Liver (tissue), 9 donors: ENCODE data around the gene LTBP2. TPM values are rescaled to one million over a fixed set of nuclear protein-coding genes. Genes with fewer than 3 reads are reported as not detected.

Source experiments
- DNase-seq: peaks from one replicate; pipeline ENCODE4 v3.0.0-alpha.2; 2017; ENCODE audit warnings: low spot score
- H3K27ac ChIP-seq, 2 donors: one replicate each; pipeline ENCODE4 v1.7.0; 2013; ENCODE audit warnings: inconsistent platforms in 2 of 2, low read length in 2 of 2, control low read depth in 1 of 2, low read depth in 1 of 2, mild to moderate bottlenecking in 1 of 2
- H3K27me3 ChIP-seq, 4 donors: one replicate each; pipeline versions ENCODE4 v1.6.1 to v1.7.0; 2013; ENCODE audit warnings: low read length in 3 of 4, inconsistent platforms in 1 of 4, mild to moderate bottlenecking in 1 of 4, moderate library complexity in 1 of 4; ENCODE audit not compliant: control insufficient read depth in 4 of 4, insufficient read depth in 4 of 4
- H3K36me3 ChIP-seq, 4 donors: one replicate each; pipeline versions ENCODE4 v1.6.1 to v1.7.0; 2013; ENCODE audit warnings: low read length in 3 of 4, mild to moderate bottlenecking in 3 of 4, low read depth in 1 of 4, moderate library complexity in 1 of 4; ENCODE audit not compliant: control insufficient read depth in 4 of 4, insufficient read depth in 3 of 4
- H3K4me1 ChIP-seq, 4 donors: one replicate each; pipeline versions ENCODE4 v1.6.1 to v1.7.0; 2013; ENCODE audit warnings: low read length in 3 of 4, mild to moderate bottlenecking in 3 of 4, moderate library complexity in 1 of 4; ENCODE audit not compliant: control insufficient read depth in 4 of 4, insufficient read depth in 4 of 4
- H3K4me3 ChIP-seq, 3 donors: one replicate each; pipeline versions ENCODE4 v1.6.1 to v1.7.0; 2013; ENCODE audit warnings: low read length in 3 of 3, control low read depth in 1 of 3, low read depth in 1 of 3, mild to moderate bottlenecking in 1 of 3
- H3K9ac ChIP-seq, 2 donors: one replicate each; pipeline ENCODE4 v1.7.0; 2013; ENCODE audit warnings: low read length in 2 of 2, mild to moderate bottlenecking in 2 of 2, moderate library complexity in 2 of 2, control low read depth in 1 of 2, low read depth in 1 of 2
- H3K9me3 ChIP-seq, 4 donors: one replicate each; pipeline versions ENCODE4 v1.6.1 to v1.7.0; 2013; ENCODE audit warnings: low read length in 3 of 4; ENCODE audit not compliant: control insufficient read depth in 4 of 4
- FOXA2 ChIP-seq: IDR thresholded peaks from 2 replicates; pipeline ENCODE4 v1.6.1; 2016; ENCODE audit warnings: antibody characterized with exemption
- GABPA ChIP-seq, 2 donors: IDR thresholded peaks in 1 of 2; conservative IDR thresholded peaks in 1 of 2; 2 replicates each; pipeline ENCODE4 v1.6.1; 2016; ENCODE audit warnings: antibody characterized with exemption in 2 of 2, mild to moderate bottlenecking in 1 of 2, moderate library complexity in 1 of 2
- HNF4A ChIP-seq, 2 donors: conservative IDR thresholded peaks; 2 replicates each; pipeline ENCODE4 v1.6.1; 2016; ENCODE audit warnings: antibody characterized with exemption in 2 of 2, mild to moderate bottlenecking in 2 of 2
- HNF4G ChIP-seq: IDR thresholded peaks from 2 replicates; pipeline ENCODE4 v1.6.1; 2016; ENCODE audit warnings: antibody characterized with exemption
- JUND ChIP-seq, 2 donors: IDR thresholded peaks; 2 replicates each; pipeline ENCODE4 v1.6.1; 2016; ENCODE audit warnings: antibody characterized with exemption in 2 of 2
- MAX ChIP-seq: IDR thresholded peaks from 2 replicates; pipeline ENCODE4 v1.6.1; 2016; ENCODE audit warnings: antibody characterized with exemption
- RAD21 ChIP-seq, 2 donors: IDR thresholded peaks; 2 replicates each; pipeline ENCODE4 v1.6.1; 2016; ENCODE audit warnings: antibody characterized with exemption in 2 of 2, mild to moderate bottlenecking in 2 of 2
- TAF1 ChIP-seq: conservative IDR thresholded peaks from 2 replicates; pipeline ENCODE4 v1.6.1; 2016; ENCODE audit warnings: antibody characterized with exemption, mild to moderate bottlenecking
- YY1 ChIP-seq: IDR thresholded peaks from 2 replicates; pipeline ENCODE4 v1.6.1; 2016; ENCODE audit warnings: antibody characterized with exemption, mild to moderate bottlenecking
- ZBTB33 ChIP-seq: IDR thresholded peaks from 2 replicates; pipeline ENCODE4 v1.6.1; 2016; ENCODE audit warnings: antibody characterized with exemption
- WGBS: extraction: QIAGEN DNeasy Blood & Tissue Kit; methylation state at CpG from one replicate; pipeline ENCODE4 v1.1.7; 2013; 5-methylcytosine and 5-hydroxymethylcytosine counted together
- polyA plus RNA-seq, 2 donors: library from polyadenylated mRNA; stranded (reverse) in 1 of 2; unstranded in 1 of 2; fragments of 200-250 nt in 1 of 2; fragments of >200 nt in 1 of 2; fragmentation: Nextera tagmentation in 1 of 2; extraction: Ambion mirVana in 1 of 2; gene quantifications; one replicate each; pipeline versions ENCODE4 v1.2.1 to v1.2.3, GENCODE V29; 2013 to 2015
- total RNA-seq, 2 donors: library from RNA; depleted of rRNA; stranded (reverse); fragments of >200 nt; gene quantifications; one replicate each; pipeline ENCODE4 v1.2.3, GENCODE V29; 2014
- TF ChIP-seq, protein P1 (sequence below): fragments of 150-350 bp; IDR thresholded peaks from 2 replicates; pipeline ENCODE4 v1.5.1; 2017; ENCODE audit warnings: improper control_type of control experiment, low read depth, low read length; ENCODE audit not compliant: missing input control
- donor health status: healthy.
- donor health status: healthy.
- donor health status: healthy.
- donor health status: healthy.
- donor health status: healthy.

LTBP2 gene
- total and polyA plus RNA-seq, 4 donors: 0.24 to 1.3 (median 0.89) TPM

GRCh38 chr14:74506411-74506851 lies 105.6 kb downstream of the LTBP2 start:
- no peak for DNase-seq
- Histone ChIP-seq H3K27ac (no peak overlapping the region), H3K9me3 (no peaks in the 10 kb centered on the region), H3K4me3 (no peak overlapping the region), H3K9ac (no peak overlapping the region), H3K27me3 (no peaks in the 10 kb centered on the region), H3K36me3 (no peaks in the 10 kb centered on the region), H3K4me1 (no peaks in the 10 kb centered on the region)
- no peak for TF ChIP-seq HNF4G
- TF ChIP-seq YY1: no peak
- TF ChIP-seq FOXA2: no peak
- WGBS: 87% methylated on average over 13 of the region's 13 CpGs

- 88% methylated on average over 17 of the region's 17 CpGs for WGBS
- TF ChIP-seq, protein P1, sequence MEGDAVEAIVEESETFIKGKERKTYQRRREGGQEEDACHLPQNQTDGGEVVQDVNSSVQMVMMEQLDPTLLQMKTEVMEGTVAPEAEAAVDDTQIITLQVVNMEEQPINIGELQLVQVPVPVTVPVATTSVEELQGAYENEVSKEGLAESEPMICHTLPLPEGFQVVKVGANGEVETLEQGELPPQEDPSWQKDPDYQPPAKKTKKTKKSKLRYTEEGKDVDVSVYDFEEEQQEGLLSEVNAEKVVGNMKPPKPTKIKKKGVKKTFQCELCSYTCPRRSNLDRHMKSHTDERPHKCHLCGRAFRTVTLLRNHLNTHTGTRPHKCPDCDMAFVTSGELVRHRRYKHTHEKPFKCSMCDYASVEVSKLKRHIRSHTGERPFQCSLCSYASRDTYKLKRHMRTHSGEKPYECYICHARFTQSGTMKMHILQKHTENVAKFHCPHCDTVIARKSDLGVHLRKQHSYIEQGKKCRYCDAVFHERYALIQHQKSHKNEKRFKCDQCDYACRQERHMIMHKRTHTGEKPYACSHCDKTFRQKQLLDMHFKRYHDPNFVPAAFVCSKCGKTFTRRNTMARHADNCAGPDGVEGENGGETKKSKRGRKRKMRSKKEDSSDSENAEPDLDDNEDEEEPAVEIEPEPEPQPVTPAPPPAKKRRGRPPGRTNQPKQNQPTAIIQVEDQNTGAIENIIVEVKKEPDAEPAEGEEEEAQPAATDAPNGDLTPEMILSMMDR: no peak
- no peak for TF ChIP-seq TAF1
- TF ChIP-seq ZBTB33: no peak
- no peak for TF ChIP-seq RAD21 (IDR thresholded peaks at IDR 0.05)
- no peaks in the 10 kb centered on the region for H3K36me3 ChIP-seq
- DNase-seq: no peak
- H3K4me1 ChIP-seq: no peaks in the 10 kb centered on the region
- no peak overlapping the region for H3K4me3 ChIP-seq
- H3K9ac ChIP-seq: no peak overlapping the region
- no peaks in the 10 kb centered on the region for H3K9me3 ChIP-seq
- no peak overlapping the region for H3K27ac ChIP-seq
- no peaks in the 10 kb centered on the region for H3K27me3 ChIP-seq
These were observed 106.2 kb downstream of the LTBP2 start for GRCh38 chr14:74505831-74506230.

GRCh38 chr14:74504874-74505720 lies 106.9 kb downstream of the LTBP2 start:
- 91% methylated on average over 20 of the region's 20 CpGs for WGBS
- Histone ChIP-seq H3K4me1 (no peaks in the 10 kb centered on the region), H3K36me3 (no peaks in the 10 kb centered on the region), H3K9me3 (no peaks in the 10 kb centered on the region), H3K27me3 (no peaks in the 10 kb centered on the region), H3K27ac (no peak overlapping the region), H3K9ac (no peak overlapping the region), H3K4me3 (no peak overlapping the region)
- DNase-seq: no peak
- no peak for TF ChIP-seq JUND (IDR thresholded peaks at IDR 0.05)
- no peak for TF ChIP-seq HNF4A (conservative IDR thresholded peaks at IDR 0.05)

DNA sequence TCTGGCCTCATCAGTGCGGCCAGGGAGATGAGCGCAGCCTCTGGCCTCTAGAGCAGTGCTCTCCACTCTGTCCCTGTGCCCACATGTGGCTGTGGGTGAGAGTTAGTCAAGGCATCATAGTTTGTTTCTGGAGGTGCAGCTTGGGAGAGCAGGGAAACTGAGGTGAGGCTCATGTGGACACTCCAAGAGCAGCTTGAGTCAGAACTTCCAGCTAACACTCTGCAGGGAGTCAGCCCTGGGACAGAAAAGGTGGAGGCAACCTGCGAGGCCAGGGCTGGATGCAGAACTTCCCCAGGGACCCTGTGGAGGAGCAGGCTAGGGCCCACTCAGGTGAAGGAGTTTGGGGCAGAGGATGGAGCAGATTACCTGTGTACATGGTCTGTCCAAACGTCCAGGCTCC lies 107.6 kb downstream of the LTBP2 start:
- Histone ChIP-seq H3K36me3 (no peaks in the 10 kb centered on the region), H3K27ac (no peak overlapping the region), H3K27me3 (no peaks in the 10 kb centered on the region), H3K9ac (no peak overlapping the region), H3K4me1 (no peaks in the 10 kb centered on the region), H3K9me3 (no peaks in the 10 kb centered on the region), H3K4me3 (no peak overlapping the region)
- TF ChIP-seq MAX (no peak), YY1 (no peak), GABPA (IDR thresholded peaks at IDR 0.05 in 1 of 2, conservative IDR thresholded peaks at IDR 0.05 in 1 of 2) (no peak)
- DNase-seq: no peak
- WGBS: 86% methylated on average over 4 of the region's 4 CpGs
